HL-60 (cell line): ENCODE measurements around the gene NAA80.
A peak's percentile ranks its signal among the peaks of the same experiment; 100 is the strongest.

ENCODE experiments used
- DNase-seq, 2 experiments: peaks; one replicate each; pipeline ENCODE4 v3.0.0-alpha.2; 2010 to 2020; ENCODE audit warnings: low read depth in 1 of 2, low spot score in 1 of 2
- H3K27ac ChIP-seq: fragments of 250-450 bp; sonication (Bioruptor Pico); replicated peaks from 2 replicates; pipeline ENCODE4 v1.5.1; 2020; ENCODE audit warnings: mild to moderate bottlenecking, moderate library complexity
- H3K27me3 ChIP-seq: fragments of 250-450 bp; sonication (Bioruptor Pico); 2 replicates; pipeline ENCODE4 v1.5.1; 2021; ENCODE audit warnings: mild to moderate bottlenecking, moderate library complexity; ENCODE audit not compliant: insufficient read depth, poor library complexity, severe bottlenecking
- H3K4me3 ChIP-seq: replicated peaks from 2 replicates; pipeline ENCODE4 v1.5.1; 2011; ENCODE audit warnings: mild to moderate bottlenecking, control low read depth, low read length; ENCODE audit not compliant: insufficient read depth
- GABPA ChIP-seq: IDR thresholded peaks from 2 replicates; pipeline ENCODE4 v1.6.1; 2012; ENCODE audit warnings: low read depth
- POLR2AphosphoS5 ChIP-seq: IDR thresholded peaks from 2 replicates; pipeline ENCODE4 v1.6.1; 2012; ENCODE audit warnings: low read depth
- SPI1 ChIP-seq: IDR thresholded peaks from 2 replicates; pipeline ENCODE4 v1.6.1; 2012; ENCODE audit warnings: low read depth, mild to moderate bottlenecking, borderline replicate concordance
- TF ChIP-seq, protein P1 (sequence below): IDR thresholded peaks from one replicate; pipeline ENCODE4 v1.5.1; 2011; ENCODE audit warnings: low read length, control low read depth, inconsistent platforms; ENCODE audit not compliant: insufficient read depth
- TF ChIP-seq, protein P2 (sequence below): IDR thresholded peaks from 2 replicates; pipeline ENCODE4 v1.6.1; 2012; ENCODE audit warnings: low read depth; ENCODE audit not compliant: insufficient replicate concordance

Gene NAA80

DNA sequence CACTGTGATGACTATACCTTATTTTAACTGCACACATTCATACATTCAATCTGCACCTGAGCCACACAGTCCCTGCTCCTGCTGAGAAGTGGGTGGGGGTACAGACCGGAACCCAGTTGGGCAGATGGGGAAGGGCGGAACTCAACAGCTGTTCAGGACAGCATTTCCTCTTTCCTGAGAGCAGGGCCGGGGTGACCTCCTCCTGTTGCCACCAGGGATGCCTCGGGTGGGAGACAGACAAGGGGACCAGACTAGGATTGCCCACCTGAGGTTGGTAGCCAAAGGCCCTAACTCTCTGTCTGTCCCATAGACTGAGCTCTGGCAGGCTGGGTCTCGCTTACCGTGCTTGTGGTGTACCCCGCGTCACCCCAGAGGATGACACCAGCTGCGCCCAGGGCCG, 19.4 kb upstream of the NAA80 start:
- peak in 1 of 2 experiments; percentile 60 for DNase-seq
- no peak overlapping the region for H3K27ac ChIP-seq
- H3K27me3 ChIP-seq: no peaks in the 10 kb centered on the region
- TF ChIP-seq POLR2AphosphoS5: 0 out of 2 replicates have a peak, but pooled peaks have one; percentile 32
- TF ChIP-seq, protein P1, sequence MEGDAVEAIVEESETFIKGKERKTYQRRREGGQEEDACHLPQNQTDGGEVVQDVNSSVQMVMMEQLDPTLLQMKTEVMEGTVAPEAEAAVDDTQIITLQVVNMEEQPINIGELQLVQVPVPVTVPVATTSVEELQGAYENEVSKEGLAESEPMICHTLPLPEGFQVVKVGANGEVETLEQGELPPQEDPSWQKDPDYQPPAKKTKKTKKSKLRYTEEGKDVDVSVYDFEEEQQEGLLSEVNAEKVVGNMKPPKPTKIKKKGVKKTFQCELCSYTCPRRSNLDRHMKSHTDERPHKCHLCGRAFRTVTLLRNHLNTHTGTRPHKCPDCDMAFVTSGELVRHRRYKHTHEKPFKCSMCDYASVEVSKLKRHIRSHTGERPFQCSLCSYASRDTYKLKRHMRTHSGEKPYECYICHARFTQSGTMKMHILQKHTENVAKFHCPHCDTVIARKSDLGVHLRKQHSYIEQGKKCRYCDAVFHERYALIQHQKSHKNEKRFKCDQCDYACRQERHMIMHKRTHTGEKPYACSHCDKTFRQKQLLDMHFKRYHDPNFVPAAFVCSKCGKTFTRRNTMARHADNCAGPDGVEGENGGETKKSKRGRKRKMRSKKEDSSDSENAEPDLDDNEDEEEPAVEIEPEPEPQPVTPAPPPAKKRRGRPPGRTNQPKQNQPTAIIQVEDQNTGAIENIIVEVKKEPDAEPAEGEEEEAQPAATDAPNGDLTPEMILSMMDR: no peak
- TF ChIP-seq SPI1: peak; percentile 94
- no peak overlapping the region for H3K4me3 ChIP-seq

DNA sequence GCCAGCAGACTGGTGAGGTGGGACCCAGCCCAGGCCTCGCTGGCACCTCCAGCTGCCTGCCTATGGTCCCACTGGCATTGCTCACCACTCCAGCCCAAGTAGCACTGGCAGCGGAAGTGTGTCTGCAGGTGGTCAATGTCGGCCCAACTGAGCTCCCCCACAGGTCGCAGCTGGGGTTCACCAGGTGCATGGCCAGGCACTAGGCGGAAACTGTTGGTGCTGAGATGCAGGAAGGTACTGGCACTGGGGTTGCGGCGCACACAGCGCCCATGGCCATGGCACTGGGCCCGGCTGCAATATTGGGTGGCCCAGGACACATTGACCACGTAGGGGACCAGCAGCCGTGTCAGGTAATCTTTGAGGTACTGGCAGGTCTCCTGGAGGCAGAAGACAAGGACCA, 19.0 kb upstream of the NAA80 start:
- no peak for DNase-seq
- H3K4me3 ChIP-seq: no peak overlapping the region
- H3K27me3 ChIP-seq: no peaks in the 10 kb centered on the region
- TF ChIP-seq, protein P1: no peak
- TF ChIP-seq, protein P2, sequence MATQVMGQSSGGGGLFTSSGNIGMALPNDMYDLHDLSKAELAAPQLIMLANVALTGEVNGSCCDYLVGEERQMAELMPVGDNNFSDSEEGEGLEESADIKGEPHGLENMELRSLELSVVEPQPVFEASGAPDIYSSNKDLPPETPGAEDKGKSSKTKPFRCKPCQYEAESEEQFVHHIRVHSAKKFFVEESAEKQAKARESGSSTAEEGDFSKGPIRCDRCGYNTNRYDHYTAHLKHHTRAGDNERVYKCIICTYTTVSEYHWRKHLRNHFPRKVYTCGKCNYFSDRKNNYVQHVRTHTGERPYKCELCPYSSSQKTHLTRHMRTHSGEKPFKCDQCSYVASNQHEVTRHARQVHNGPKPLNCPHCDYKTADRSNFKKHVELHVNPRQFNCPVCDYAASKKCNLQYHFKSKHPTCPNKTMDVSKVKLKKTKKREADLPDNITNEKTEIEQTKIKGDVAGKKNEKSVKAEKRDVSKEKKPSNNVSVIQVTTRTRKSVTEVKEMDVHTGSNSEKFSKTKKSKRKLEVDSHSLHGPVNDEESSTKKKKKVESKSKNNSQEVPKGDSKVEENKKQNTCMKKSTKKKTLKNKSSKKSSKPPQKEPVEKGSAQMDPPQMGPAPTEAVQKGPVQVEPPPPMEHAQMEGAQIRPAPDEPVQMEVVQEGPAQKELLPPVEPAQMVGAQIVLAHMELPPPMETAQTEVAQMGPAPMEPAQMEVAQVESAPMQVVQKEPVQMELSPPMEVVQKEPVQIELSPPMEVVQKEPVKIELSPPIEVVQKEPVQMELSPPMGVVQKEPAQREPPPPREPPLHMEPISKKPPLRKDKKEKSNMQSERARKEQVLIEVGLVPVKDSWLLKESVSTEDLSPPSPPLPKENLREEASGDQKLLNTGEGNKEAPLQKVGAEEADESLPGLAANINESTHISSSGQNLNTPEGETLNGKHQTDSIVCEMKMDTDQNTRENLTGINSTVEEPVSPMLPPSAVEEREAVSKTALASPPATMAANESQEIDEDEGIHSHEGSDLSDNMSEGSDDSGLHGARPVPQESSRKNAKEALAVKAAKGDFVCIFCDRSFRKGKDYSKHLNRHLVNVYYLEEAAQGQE: no peak
- TF ChIP-seq GABPA (no peak), POLR2AphosphoS5 (no peak), SPI1 (no peak)
- H3K27ac ChIP-seq: no peak overlapping the region

DNA sequence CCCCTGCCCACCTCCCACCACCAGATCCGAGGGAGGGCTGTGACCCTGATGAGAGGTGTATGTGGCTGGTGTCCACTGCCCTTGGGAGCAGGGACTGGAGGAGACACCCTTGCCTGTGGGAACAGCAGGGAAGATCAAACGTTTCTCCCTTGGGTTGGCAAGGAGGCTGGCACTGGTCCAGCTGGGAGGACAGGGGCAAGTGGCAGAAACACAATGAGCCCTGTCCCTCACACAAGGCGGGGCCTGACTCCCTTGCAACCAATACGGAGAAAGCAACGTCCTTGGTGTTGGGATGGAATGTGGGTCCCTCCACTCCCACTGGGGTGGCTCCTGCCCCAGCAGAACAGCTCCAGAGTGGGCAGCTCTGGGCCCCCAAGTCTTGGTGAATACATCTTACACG, 18.1 kb upstream of the NAA80 start:
- H3K4me3 ChIP-seq: no peak overlapping the region
- H3K27me3 ChIP-seq: no peaks in the 10 kb centered on the region
- DNase-seq: no peak
- H3K27ac ChIP-seq: no peak overlapping the region
- TF ChIP-seq POLR2AphosphoS5 (no peak), SPI1 (no peak), GABPA (no peak)
- TF ChIP-seq, protein P2: no peak
- TF ChIP-seq, protein P1: no peak

DNA sequence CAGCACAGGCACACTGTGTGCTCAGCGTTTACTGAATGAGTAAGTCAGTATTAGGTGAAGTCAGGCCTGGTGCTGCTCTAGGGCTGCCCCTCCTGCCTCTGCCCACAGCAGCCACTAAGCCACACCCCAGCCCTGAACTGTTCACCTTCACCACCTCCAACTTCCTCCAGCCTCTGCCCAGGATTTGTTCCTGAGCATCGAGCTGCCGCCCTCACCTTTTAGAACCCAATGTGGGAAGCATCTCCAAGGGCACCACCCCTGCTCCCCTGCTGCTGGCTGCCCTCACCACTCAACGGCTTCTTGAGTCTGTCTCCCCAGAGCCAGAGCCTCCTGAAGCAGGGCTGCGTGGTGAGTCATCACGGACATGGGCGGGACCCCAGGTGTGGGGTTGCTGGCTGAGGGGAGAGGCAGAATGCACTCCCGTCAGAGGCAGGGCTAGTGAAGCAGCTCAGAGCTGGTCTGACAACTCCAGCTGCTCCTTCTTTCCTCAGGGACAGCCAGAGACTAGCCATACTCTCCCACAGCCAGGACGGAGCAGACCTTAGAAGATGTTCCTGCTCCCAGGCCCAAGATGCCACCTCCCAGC, 17.5 kb upstream of the NAA80 start:
- no peaks in the 10 kb centered on the region for H3K27me3 ChIP-seq
- no peak overlapping the region for H3K27ac ChIP-seq
- DNase-seq: no peak
- TF ChIP-seq SPI1 (no peak), GABPA (no peak), POLR2AphosphoS5 (no peak)
- TF ChIP-seq, protein P2: no peak
- TF ChIP-seq, protein P1: no peak
- H3K4me3 ChIP-seq: no peak overlapping the region
